ENCODE data around the gene C1orf53. TPM values are rescaled to one million over a fixed set of nuclear protein-coding genes. Genes with fewer than 3 reads are reported as not detected.

The C1orf53 gene
- total and polyA plus RNA-seq, 9 of the 15 experiments (the other 6 are each of a cell fraction or from before 2014, with no cell fraction given): 0.31 to 3.2 (median 2.3) TPM

- TF ChIP-seq SIN3B (IDR thresholded peaks at IDR 0.05; ENCODE audit: low read depth): no peak
- TF ChIP-seq KLF1 (tag; IDR thresholded peaks at IDR 0.05): no peak
- no peak for TF ChIP-seq ZZZ3 (IDR thresholded peaks at IDR 0.05)
- peak; percentile 28; the same call in 1 of the 2 replicates for TF ChIP-seq SMARCA4 (IDR thresholded peaks at IDR 0.05)
- no peak for TF ChIP-seq PCBP1 (IDR thresholded peaks at IDR 0.05; ENCODE audit: low read depth, low read length, poor library complexity, severe bottlenecking)
- TF ChIP-seq MAX (CRISPR knock-in tag; IDR thresholded peaks at IDR 0.05): no peak
- TF ChIP-seq MYC (IDR thresholded peaks at IDR 0.05; ENCODE audit: low read depth, low read length): no peak
- TF ChIP-seq MYC (CRISPR knock-in tag; IDR thresholded peaks at IDR 0.05; ENCODE audit: borderline replicate concordance, low read depth): no peak
- no peak for TF ChIP-seq CREBBP (IDR thresholded peaks at IDR 0.05; ENCODE audit: low read depth, low read length)
- TF ChIP-seq HMGXB4 (CRISPR knock-in tag; IDR thresholded peaks at IDR 0.05): no peak
- peak in 1 of 2 experiments; percentile 56; a peak in 1 of 4 replicates for TF ChIP-seq RCOR1 (IDR thresholded peaks at IDR 0.05; ENCODE audit: borderline replicate concordance in 1 of 2, low read depth in 2 of 2, low read length in 2 of 2)
- TF ChIP-seq TRIM24 (IDR thresholded peaks at IDR 0.05): peak in 1 of 2 experiments; percentile 50; a peak in 2 of 4 replicates
- TF ChIP-seq ZFP30 (CRISPR knock-in tag; IDR thresholded peaks at IDR 0.05; ENCODE audit: borderline replicate concordance): no peak
These were observed 42.1 kb downstream of the C1orf53 start (continued) for GRCh38 chr1:197944485-197944884.
